ENCODE measurements around the gene EEFSEC.

- no peak for TF ChIP-seq CTCF (conservative IDR thresholded peaks at IDR 0.05)
- TF ChIP-seq ZFX (IDR thresholded peaks at IDR 0.05), result no peak
These were observed 21.2 kb upstream of the EEFSEC start for GRCh38 chr3:128131897-128132646.
